ENCODE results near the gene CHEK1.

- TF ChIP-seq CHD2 (IDR thresholded peaks at IDR 0.05; ENCODE audit: low read length) (no peak), POLR2A (IDR thresholded peaks at IDR 0.05; ENCODE audit: control extremely low read depth in 1 of 2, low read depth in 2 of 2, low read length in 2 of 2) (no peak), TAF7 (optimal IDR thresholded peaks at IDR 0.05; ENCODE audit: borderline replicate concordance, low read depth, low read length) (no peak)
Measured at GRCh38 chr11:125679837-125680236, 54.9 kb downstream of the CHEK1 start.
